ENCODE results near the gene STARD13. TPM values are rescaled to one million over a fixed set of nuclear protein-coding genes. Genes with fewer than 3 reads are reported as not detected.

Gene STARD13
- total RNA-seq, 6 experiments from 2014 or later, result 27.9 to 38.3 (median 34.5) TPM

- Mint-ChIP-seq H3K27me3 (ENCODE audit: insufficient read depth) (no peaks in the 10 kb centered on the region; the same call in 1 of the 2 replicates), H3K9me3 (peaks cover 22% of the 10 kb centered on the region), H3K4me1 (ENCODE audit: low read depth) (peaks cover 65% of the 10 kb centered on the region), H3K36me3 (ENCODE audit: low read depth) (peaks cover 23% of the 10 kb centered on the region), H3K4me3 (peak overlapping the region; percentile 0; the same call in 1 of the 2 replicates), H3K27ac (peak overlapping the region; percentile 29)
- TF ChIP-seq, protein P1, sequence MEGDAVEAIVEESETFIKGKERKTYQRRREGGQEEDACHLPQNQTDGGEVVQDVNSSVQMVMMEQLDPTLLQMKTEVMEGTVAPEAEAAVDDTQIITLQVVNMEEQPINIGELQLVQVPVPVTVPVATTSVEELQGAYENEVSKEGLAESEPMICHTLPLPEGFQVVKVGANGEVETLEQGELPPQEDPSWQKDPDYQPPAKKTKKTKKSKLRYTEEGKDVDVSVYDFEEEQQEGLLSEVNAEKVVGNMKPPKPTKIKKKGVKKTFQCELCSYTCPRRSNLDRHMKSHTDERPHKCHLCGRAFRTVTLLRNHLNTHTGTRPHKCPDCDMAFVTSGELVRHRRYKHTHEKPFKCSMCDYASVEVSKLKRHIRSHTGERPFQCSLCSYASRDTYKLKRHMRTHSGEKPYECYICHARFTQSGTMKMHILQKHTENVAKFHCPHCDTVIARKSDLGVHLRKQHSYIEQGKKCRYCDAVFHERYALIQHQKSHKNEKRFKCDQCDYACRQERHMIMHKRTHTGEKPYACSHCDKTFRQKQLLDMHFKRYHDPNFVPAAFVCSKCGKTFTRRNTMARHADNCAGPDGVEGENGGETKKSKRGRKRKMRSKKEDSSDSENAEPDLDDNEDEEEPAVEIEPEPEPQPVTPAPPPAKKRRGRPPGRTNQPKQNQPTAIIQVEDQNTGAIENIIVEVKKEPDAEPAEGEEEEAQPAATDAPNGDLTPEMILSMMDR (IDR thresholded peaks at IDR 0.05), result no peak
- DNase-seq, result peak; percentile 5
These were observed 31.3 kb upstream of the STARD13 start for GRCh38 chr13:33316890-33317289.

GRCh38 chr13:33313504-33313903 lies 27.9 kb upstream of the STARD13 start:
- no peak for DNase-seq
- Mint-ChIP-seq H3K27me3 (ENCODE audit: insufficient read depth) (no peaks in the 10 kb centered on the region), H3K27ac (no peak overlapping the region), H3K4me1 (ENCODE audit: low read depth) (peaks cover 57% of the 10 kb centered on the region), H3K36me3 (ENCODE audit: low read depth) (peaks cover 19% of the 10 kb centered on the region), H3K9me3 (peaks cover 14% of the 10 kb centered on the region), H3K4me3 (no peak overlapping the region)
- TF ChIP-seq, protein P1 (IDR thresholded peaks at IDR 0.05), result no peak

DNA sequence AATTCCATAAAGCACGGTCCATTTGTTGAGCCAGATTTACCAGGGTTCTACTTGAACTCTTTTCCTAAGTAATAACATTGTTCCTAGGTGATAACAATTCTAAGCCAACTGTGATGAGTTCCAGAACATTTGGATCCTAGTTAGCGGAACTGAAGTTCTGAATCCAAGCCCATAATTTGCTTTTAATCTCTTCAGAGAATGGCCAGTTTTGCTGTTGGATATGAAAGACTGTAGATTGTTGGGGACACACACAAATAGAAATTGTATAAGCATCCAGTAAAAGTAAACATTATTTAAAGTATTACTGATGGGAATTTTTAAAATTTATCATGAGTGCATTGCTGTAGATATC lies 27.3 kb upstream of the STARD13 start:
- peaks cover 55% of the 10 kb centered on the region for H3K4me1 Mint-ChIP-seq (ENCODE audit: low read depth)
- TF ChIP-seq, protein P1 (IDR thresholded peaks at IDR 0.05), result no peak
- H3K36me3 Mint-ChIP-seq (ENCODE audit: low read depth), result peaks cover 12% of the 10 kb centered on the region
- DNase-seq, result no peak
- H3K27ac Mint-ChIP-seq, result no peak overlapping the region
- H3K4me3 Mint-ChIP-seq, result no peak overlapping the region
- H3K27me3 Mint-ChIP-seq (ENCODE audit: insufficient read depth), result no peaks in the 10 kb centered on the region
- peaks cover 7% of the 10 kb centered on the region for H3K9me3 Mint-ChIP-seq

DNA sequence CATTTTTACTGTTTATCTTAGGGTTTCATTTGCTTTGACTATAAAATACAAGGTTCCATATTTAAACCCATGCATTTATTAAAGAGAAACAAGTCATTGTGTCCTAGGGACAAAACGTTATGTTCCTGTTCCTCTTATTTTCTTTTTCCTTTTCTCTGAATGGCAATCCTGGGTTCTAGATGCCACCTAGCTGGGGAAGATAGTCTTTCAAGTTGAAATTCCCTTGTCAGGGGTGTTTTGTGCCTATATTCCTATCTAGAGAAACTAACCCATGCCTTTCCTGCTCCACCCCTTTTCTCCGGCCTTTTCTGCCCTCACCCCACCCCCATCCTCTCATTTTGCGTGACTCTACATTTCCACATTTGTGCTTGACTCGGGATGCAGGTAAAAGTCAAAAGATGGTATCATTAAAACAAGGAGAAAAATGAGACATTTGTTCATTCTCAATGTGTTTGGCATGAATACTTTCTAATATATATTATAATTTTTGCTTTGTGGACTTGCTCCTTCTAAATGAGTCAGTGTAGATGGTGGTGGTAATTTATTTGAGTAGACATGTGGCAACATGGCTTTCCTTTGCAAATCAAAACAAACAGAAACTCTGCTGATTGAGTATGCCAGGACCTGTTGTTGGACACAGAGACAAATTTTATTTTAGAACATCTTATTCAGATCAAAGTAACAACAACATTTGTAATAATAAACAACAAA lies 26.8 kb upstream of the STARD13 start:
- Mint-ChIP-seq H3K36me3 (ENCODE audit: low read depth) (peaks cover 12% of the 10 kb centered on the region), H3K27ac (peak overlapping the region; percentile 57; the same call in 1 of the 2 replicates), H3K27me3 (ENCODE audit: insufficient read depth) (no peaks in the 10 kb centered on the region), H3K4me1 (ENCODE audit: low read depth) (peaks cover 55% of the 10 kb centered on the region), H3K9me3 (peaks cover 2% of the 10 kb centered on the region; the same call in 1 of the 2 replicates), H3K4me3 (no peak overlapping the region)
- TF ChIP-seq, protein P1 (IDR thresholded peaks at IDR 0.05), result peak; percentile 53
- peak; percentile 7 for DNase-seq

- Mint-ChIP-seq H3K4me1 (ENCODE audit: low read depth) (peaks cover 48% of the 10 kb centered on the region), H3K4me3 (no peak overlapping the region), H3K27me3 (ENCODE audit: insufficient read depth) (no peaks in the 10 kb centered on the region), H3K9me3 (peaks cover 10% of the 10 kb centered on the region), H3K36me3 (ENCODE audit: low read depth) (peaks cover 20% of the 10 kb centered on the region), H3K27ac (no peak overlapping the region)
- TF ChIP-seq, protein P1 (IDR thresholded peaks at IDR 0.05), result no peak
- DNase-seq, result no peak
These were observed 25.5 kb upstream of the STARD13 start for GRCh38 chr13:33311040-33311439.
